ENCODE data around the gene SLCO4A1.
A peak's percentile ranks its signal among the peaks of the same experiment; 100 is the strongest.
"Not testable (repeated sequence)": the region's sequence is repeated elsewhere in the genome, so short reads cannot be mapped to it uniquely, and the experiment has no call there.

SLCO4A1 gene

DNA sequence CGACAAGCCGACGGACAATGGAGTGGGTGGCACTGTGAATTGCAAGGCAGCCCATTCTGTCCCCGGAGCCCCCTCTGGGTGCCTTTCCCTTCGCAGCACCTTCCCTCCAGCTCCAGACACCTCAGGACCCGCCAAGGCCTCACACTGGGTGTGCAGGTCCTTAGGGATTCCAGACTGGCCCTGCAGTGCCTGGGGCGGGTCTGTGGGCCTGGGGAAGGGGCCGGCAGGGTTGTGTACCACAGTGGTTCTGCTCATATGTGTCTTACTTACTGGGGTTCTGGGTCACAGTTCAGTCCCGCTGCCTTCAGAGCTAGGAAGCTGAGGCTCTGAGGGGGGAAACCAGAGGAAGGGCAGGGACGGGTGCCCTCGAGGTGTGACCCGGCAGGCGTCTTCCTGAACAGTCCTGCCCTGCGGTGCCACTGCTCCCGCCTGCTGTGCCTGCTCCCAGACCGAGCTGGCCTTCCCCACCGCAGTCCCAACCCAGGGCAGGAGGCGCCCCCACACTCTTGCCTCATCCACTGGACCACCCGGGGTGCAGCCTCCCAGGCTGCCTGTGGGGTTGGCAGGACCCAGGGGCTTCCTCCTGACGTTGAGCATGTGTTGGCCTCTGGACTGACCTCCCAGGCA is 16.3 kb upstream of the SLCO4A1 start:
- Histone ChIP-seq H2BK5ac (ENCODE audit: low read depth, low read length, poor library complexity) (no peak overlapping the region), H4K12ac (ENCODE audit: low read depth, low read length) (no peak overlapping the region), H3K4me2 (ENCODE audit: low read length) (no peak overlapping the region), H4K91ac (ENCODE audit: low read depth, low read length) (peak overlapping the region; percentile 80), H3K27ac (ENCODE audit: low read depth, low read length) (no peak overlapping the region), H3K36me3 (ENCODE audit: control insufficient read depth in 1 of 2, insufficient read depth in 2 of 2, low read length in 2 of 2) (no peaks in the 10 kb centered on the region), H2BK12ac (ENCODE audit: low read length) (peak overlapping the region; percentile 5), H3K18ac (ENCODE audit: low read length) (no peak overlapping the region), H3K4me1 (ENCODE audit: control insufficient read depth in 1 of 2, insufficient read depth in 2 of 2, low read length in 2 of 2) (peaks cover 28 to 31% of the 10 kb centered on the region in 2 experiments), H3K14ac (ENCODE audit: low read length) (no peak overlapping the region), H3K79me1 (ENCODE audit: low read length) (peaks cover 35% of the 10 kb centered on the region), H4K8ac (ENCODE audit: low read depth, low read length) (no peak overlapping the region), H3K4me3 (ENCODE audit: low read depth, low read length) (no peak overlapping the region), H2AFZ (ENCODE audit: insufficient read depth, low read length, poor library complexity) (no peak overlapping the region), H2BK120ac (ENCODE audit: insufficient read depth, low read length, poor library complexity) (peak overlapping the region; percentile 0), H3K79me2 (ENCODE audit: control insufficient read depth, insufficient read depth, low read length, poor library complexity) (peaks cover 5% of the 10 kb centered on the region), H3K9me3 (ENCODE audit: insufficient read depth, low read depth, low read length) (peaks cover 3% of the 10 kb centered on the region), H3K27me3 (ENCODE audit: insufficient read depth, low read length) (no peaks in the 10 kb centered on the region), H3K4ac (ENCODE audit: low read depth, low read length) (no peak overlapping the region), H2AK5ac (ENCODE audit: low read length) (peak overlapping the region; percentile 89), H3K9ac (ENCODE audit: low read length) (no peak overlapping the region), H3K23ac (ENCODE audit: low read length) (no peak overlapping the region)
- DNase-seq: no peak
- no CpG with 5 or more reads among the region's 20 CpGs for WGBS (ENCODE audit: extremely low coverage, insufficient coverage, insufficient read length)

DNA sequence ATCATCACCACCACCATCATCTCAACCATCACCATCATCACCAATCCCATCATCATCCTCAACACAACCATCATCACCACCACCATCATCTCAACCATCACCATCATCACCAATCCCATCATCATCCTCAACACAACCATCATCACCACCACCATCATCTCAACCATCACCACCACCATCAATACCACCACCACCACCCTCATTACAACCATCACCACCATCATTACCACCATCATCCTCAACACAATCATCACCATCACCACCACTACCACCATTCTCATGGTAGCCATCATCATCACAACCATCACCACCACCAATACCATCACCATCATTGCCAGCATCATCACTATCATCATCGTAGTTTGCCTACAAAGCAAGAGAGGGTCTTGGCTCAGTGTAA is 14.9 kb upstream of the SLCO4A1 start:
- not testable (repeated sequence) for H3K27ac ChIP-seq (ENCODE audit: low read depth, low read length); H3K18ac ChIP-seq (ENCODE audit: low read length); H4K91ac ChIP-seq (ENCODE audit: low read depth, low read length); H3K27me3 ChIP-seq (ENCODE audit: insufficient read depth, low read length); DNase-seq; H3K36me3 ChIP-seq (ENCODE audit: control insufficient read depth in 1 of 2, insufficient read depth in 2 of 2, low read length in 2 of 2); H3K23ac ChIP-seq (ENCODE audit: low read length); H2AFZ ChIP-seq (ENCODE audit: insufficient read depth, low read length, poor library complexity); H3K4ac ChIP-seq (ENCODE audit: low read depth, low read length); H3K4me2 ChIP-seq (ENCODE audit: low read length); H2AK5ac ChIP-seq (ENCODE audit: low read length); H3K14ac ChIP-seq (ENCODE audit: low read length); H2BK120ac ChIP-seq (ENCODE audit: insufficient read depth, low read length, poor library complexity); H4K12ac ChIP-seq (ENCODE audit: low read depth, low read length); H3K9me3 ChIP-seq (ENCODE audit: insufficient read depth, low read depth, low read length); H3K79me2 ChIP-seq (ENCODE audit: control insufficient read depth, insufficient read depth, low read length, poor library complexity); H2BK5ac ChIP-seq (ENCODE audit: low read depth, low read length, poor library complexity); H3K9ac ChIP-seq (ENCODE audit: low read length); H4K8ac ChIP-seq (ENCODE audit: low read depth, low read length); H2BK12ac ChIP-seq (ENCODE audit: low read length)
- peaks cover 27% of the 10 kb centered on the region for H3K79me1 ChIP-seq (ENCODE audit: low read length)
- WGBS (ENCODE audit: extremely low coverage, insufficient coverage, insufficient read length): no CpG with 5 or more reads among the region's 1 CpG
- peaks cover 25 to 27% of the 10 kb centered on the region in 2 experiments for H3K4me1 ChIP-seq (ENCODE audit: control insufficient read depth in 1 of 2, insufficient read depth in 2 of 2, low read length in 2 of 2)
- H3K4me3 ChIP-seq (ENCODE audit: low read depth, low read length): peak overlapping the region; percentile 13

DNA sequence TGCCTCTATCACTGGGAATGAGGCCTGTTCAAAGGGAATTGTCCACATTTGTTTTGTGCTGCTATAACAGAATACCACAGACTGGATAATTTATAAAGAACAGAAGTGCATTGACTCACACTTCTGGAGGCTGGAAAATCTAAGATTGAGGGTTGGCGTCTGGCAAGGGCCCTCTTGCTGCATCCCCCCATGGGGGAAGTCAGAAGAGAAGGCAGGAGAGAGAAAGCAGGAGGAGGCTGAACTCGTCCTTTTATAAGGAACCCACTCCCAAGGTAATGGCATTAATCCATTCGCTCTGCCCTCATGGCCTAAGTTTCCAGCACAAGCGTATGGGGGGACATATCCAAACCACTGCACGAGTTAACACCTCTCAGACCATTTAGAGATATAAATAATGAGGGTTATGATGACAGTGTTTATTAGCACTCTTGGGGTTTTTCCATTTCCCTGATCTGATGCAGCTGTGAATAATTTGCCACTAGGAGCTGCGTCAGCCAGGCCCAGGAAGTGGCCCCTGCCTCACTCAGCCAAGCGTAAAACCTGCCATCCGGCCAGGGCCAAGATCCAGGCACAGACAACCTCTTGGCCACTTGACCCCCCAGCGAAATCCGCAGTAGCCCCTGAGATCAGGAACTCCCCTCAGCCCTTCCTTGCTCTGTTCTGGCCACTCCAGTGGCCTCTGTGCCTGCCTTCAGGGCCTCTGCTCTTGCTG is 14.2 kb upstream of the SLCO4A1 start:
- Histone ChIP-seq H4K91ac (ENCODE audit: low read depth, low read length) (peak overlapping the region; percentile 69), H3K4ac (ENCODE audit: low read depth, low read length) (no peak overlapping the region), H3K4me1 (ENCODE audit: control insufficient read depth in 1 of 2, insufficient read depth in 2 of 2, low read length in 2 of 2) (peaks cover 18 to 21% of the 10 kb centered on the region in 2 experiments), H4K12ac (ENCODE audit: low read depth, low read length) (no peak overlapping the region), H3K9ac (ENCODE audit: low read length) (no peak overlapping the region), H2BK5ac (ENCODE audit: low read depth, low read length, poor library complexity) (peak overlapping the region; percentile 1), H3K23ac (ENCODE audit: low read length) (no peak overlapping the region), H3K27me3 (ENCODE audit: insufficient read depth, low read length) (no peaks in the 10 kb centered on the region), H3K27ac (ENCODE audit: low read depth, low read length) (peak overlapping the region; percentile 9), H3K9me3 (ENCODE audit: insufficient read depth, low read depth, low read length) (peaks cover under 1% of the 10 kb centered on the region), H3K79me2 (ENCODE audit: control insufficient read depth, insufficient read depth, low read length, poor library complexity) (peaks cover under 1% of the 10 kb centered on the region), H2BK120ac (ENCODE audit: insufficient read depth, low read length, poor library complexity) (peak overlapping the region; percentile 49), H3K18ac (ENCODE audit: low read length) (peak overlapping the region; percentile 2), H2AK5ac (ENCODE audit: low read length) (peak overlapping the region; percentile 11), H3K4me2 (ENCODE audit: low read length) (peak overlapping the region; percentile 32), H2BK12ac (ENCODE audit: low read length) (peak overlapping the region; percentile 52), H4K8ac (ENCODE audit: low read depth, low read length) (peak overlapping the region; percentile 15), H3K79me1 (ENCODE audit: low read length) (peaks cover 21% of the 10 kb centered on the region), H3K4me3 (ENCODE audit: low read depth, low read length) (no peak overlapping the region), H3K14ac (ENCODE audit: low read length) (no peak overlapping the region), H3K36me3 (ENCODE audit: control insufficient read depth in 1 of 2, insufficient read depth in 2 of 2, low read length in 2 of 2) (no peaks in the 10 kb centered on the region), H2AFZ (ENCODE audit: insufficient read depth, low read length, poor library complexity) (no peak overlapping the region)
- WGBS (ENCODE audit: extremely low coverage, insufficient coverage, insufficient read length): no CpG with 5 or more reads among the region's 10 CpGs
- DNase-seq: no peak

DNA sequence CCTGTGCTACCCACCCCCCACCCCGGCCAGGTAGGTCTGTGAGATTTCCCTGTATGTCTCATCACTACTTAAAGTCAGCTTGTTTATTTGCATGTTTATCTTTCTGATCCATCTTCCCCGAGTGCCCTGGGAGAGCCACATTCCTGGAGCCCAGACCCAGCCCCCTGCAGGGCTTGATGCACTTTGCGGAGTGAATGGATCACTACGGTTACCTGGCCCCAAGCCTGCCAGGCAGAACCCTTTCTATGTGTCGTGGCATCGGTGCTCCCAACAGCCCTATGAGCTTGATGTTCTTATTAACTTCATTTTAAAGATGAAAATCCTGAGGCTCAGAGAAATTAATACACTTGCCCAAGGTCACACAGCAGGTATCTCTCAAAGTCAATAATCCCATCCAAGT is 13.6 kb upstream of the SLCO4A1 start:
- H2BK120ac ChIP-seq (ENCODE audit: insufficient read depth, low read length, poor library complexity): no peak overlapping the region
- H3K4me1 ChIP-seq (ENCODE audit: control insufficient read depth in 1 of 2, insufficient read depth in 2 of 2, low read length in 2 of 2): peaks cover 13 to 18% of the 10 kb centered on the region in 2 experiments
- no peak overlapping the region for H3K23ac ChIP-seq (ENCODE audit: low read length)
- no peaks in the 10 kb centered on the region for H3K27me3 ChIP-seq (ENCODE audit: insufficient read depth, low read length)
- no peak overlapping the region for H2AFZ ChIP-seq (ENCODE audit: insufficient read depth, low read length, poor library complexity)
- H3K18ac ChIP-seq (ENCODE audit: low read length): no peak overlapping the region
- H2BK12ac ChIP-seq (ENCODE audit: low read length): no peak overlapping the region
- no peak overlapping the region for H2BK5ac ChIP-seq (ENCODE audit: low read depth, low read length, poor library complexity)
- no peak overlapping the region for H3K4me3 ChIP-seq (ENCODE audit: low read depth, low read length)
- no peak overlapping the region for H3K9ac ChIP-seq (ENCODE audit: low read length)
- H3K4ac ChIP-seq (ENCODE audit: low read depth, low read length): no peak overlapping the region
- H3K4me2 ChIP-seq (ENCODE audit: low read length): peak overlapping the region; percentile 32
- no peak overlapping the region for H4K12ac ChIP-seq (ENCODE audit: low read depth, low read length)
- no peak overlapping the region for H2AK5ac ChIP-seq (ENCODE audit: low read length)
- no peak overlapping the region for H4K8ac ChIP-seq (ENCODE audit: low read depth, low read length)
- DNase-seq: peak; percentile 50 to 62
- H3K36me3 ChIP-seq (ENCODE audit: control insufficient read depth in 1 of 2, insufficient read depth in 2 of 2, low read length in 2 of 2): no peaks in the 10 kb centered on the region
- H3K14ac ChIP-seq (ENCODE audit: low read length): no peak overlapping the region
- no peaks in the 10 kb centered on the region for H3K79me2 ChIP-seq (ENCODE audit: control insufficient read depth, insufficient read depth, low read length, poor library complexity)
- peaks cover 15% of the 10 kb centered on the region for H3K79me1 ChIP-seq (ENCODE audit: low read length)
- H3K27ac ChIP-seq (ENCODE audit: low read depth, low read length): no peak overlapping the region
- WGBS (ENCODE audit: extremely low coverage, insufficient coverage, insufficient read length): no CpG with 5 or more reads among the region's 6 CpGs
- H3K9me3 ChIP-seq (ENCODE audit: insufficient read depth, low read depth, low read length): no peaks in the 10 kb centered on the region
- peak overlapping the region; percentile 69 for H4K91ac ChIP-seq (ENCODE audit: low read depth, low read length)

Measured in trophoblast cell (in vitro differentiated cells and primary cell).